HG03060 (cell line): ENCODE results near the gene C9orf152.
"Not testable (repeated sequence)": the region's sequence is repeated elsewhere in the genome, so short reads cannot be mapped to it uniquely, and the experiment has no call there.

Experiments
- ATAC-seq: cut with Tn5 transposase; IDR thresholded peaks from one replicate; pipeline ENCODE4 v1.9.1; 2021; ENCODE audit warnings: low read depth, moderate number of reproducible peaks; ENCODE audit not compliant: unreplicated experiment

Gene C9orf152, protein sequence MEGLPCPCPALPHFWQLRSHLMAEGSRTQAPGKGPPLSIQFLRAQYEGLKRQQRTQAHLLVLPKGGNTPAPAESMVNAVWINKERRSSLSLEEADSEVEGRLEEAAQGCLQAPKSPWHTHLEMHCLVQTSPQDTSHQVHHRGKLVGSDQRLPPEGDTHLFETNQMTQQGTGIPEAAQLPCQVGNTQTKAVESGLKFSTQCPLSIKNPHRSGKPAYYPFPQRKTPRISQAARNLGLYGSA

DNA sequence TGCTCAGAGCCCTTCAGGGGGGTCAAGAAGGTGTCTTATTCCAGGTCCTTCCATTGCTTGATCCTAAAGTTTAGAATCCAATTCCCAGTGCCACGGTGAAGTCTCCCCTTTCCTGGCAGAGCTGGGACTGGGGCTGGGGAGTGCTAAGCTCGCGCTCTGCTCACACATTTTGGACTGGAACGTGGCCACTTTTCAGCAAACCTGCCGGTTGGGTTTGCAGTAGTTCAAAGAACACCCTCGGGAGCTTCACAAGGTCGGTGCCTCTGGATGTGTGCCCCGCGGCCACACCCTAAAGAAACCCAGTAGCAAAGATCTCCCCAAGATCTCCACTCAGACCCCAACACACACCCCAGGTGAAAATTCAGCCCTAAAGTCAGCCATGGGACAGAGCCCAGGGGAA lies at the start of gene C9orf152:
Gene C9orf152 (minus strand): TSS at position 129 of the 400 bp plus-strand sequence. CDS start 580 bp downstream, outside the sequence.
- no peak for ATAC-seq

DNA sequence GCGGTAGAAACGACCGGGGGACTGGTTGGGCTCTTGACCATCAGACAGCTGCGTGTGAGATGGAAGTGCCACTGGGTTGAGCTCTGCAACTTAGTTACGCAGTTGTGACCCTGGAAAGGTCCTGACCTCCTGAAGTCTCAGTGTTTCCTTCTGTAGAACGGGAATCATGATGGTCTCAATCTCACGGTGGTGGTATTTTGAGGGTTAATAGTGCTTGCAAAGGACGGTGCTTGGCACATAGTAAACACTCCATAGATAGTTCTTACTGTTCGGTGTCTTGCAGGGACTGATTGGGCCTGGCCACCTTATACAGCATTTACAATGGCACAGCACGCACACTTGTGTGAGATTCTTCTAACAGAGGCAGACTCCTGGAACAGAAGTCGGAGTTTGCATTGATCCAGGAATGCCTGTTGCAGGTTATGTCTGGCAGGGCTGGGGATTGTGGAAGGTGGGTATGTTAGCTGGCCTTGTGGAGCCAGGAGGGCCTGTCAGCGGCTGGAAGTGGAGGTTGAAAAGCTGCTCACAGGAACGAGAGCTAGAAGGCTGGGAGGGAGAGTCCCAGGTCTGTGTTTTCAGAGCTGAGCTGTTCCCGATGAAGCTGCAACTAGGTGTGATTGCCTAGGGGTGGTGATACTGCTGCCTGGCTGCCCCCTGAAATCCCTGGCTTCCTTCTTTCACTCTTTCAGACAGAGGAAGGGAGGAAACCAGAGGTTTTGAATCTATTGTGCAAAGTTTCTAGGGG lies 49.3 kb upstream of the C9orf152 start:
- peak; percentile 8 for ATAC-seq

DNA sequence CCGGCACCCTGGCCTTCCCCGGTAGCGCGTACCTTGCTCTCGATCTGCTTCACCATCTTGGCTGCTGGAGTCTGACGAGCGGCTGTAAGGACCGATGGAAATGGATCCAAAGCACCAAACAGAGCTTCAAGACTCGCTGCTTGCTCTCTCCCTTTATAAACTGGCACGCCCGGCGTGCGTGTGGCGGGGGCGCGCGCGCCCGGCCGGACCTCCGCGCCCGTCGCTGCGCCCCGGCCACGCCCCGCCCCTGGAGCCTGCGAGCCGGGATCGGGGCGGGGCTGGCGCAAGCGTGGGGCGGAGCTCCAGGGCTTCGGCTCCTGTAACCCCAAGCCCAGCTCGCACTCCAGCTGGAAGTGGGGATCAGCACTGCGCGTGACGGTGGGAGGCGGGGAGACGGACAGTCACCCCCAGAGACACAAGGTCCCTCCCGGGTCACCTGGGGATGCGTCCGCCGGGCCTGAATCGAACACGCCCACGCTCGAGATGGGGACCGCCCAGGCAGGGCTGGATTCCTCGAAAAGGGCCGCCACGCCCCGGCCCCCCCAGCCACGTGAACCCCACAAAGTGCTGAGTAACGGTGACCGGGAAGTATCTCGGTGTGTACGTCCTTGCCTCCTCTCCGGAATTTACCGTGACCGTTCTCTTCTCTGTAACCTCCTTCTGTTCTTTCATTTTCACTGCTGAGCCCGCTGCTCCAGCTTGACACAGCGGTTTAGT lies 48.6 kb upstream of the C9orf152 start, which contains the start of gene TXN:
Gene TXN (minus strand): TSS at position 128 of the 717 bp plus-strand sequence. CDS start 72 bp downstream, at position 56.
- peak; percentile 45 for ATAC-seq

DNA sequence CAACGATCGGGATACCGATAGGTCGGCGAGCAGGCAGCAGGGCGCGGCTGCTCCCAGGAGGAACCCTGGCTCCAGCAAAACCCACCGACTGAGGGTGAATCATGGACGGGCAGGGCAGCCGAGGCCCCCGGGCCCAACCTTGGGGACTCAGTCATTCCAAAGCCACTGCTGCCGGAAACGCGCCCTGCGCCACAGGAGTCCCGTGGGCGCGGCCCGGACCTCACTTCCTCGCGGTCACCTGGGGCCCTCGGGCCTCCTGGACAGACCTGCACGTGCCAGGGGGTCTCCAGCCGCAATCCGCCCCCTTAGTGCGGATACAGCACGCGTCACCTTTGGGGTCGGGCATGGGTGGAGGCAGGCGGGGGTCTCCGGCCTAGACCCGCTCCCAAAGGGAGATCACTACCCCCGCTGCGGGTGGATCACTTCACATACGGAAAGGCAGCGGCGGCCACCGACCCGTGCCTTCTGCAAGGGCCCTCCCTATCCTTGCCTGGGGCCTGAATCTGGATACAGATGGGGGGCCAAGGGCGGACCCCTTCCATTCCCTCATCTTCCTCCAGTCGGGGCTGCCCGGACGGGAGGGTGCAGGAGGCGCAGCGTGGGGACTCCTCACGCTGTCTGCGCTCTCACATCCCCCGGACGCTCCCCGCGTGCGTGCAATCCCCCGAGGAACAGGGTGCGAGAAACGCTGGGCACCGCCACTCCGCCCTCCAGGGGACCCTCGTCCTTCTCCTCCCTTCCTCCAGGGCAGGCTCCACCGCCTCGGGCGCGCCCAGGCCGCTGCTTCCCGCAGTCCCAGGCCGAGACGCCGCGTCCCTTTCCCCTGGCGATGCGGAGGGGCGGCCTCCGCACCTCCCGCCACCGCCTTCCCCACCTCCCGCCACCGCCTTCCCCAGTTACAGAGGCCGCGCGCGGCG lies 47.8 kb upstream of the C9orf152 start:
- no peak for ATAC-seq

DNA sequence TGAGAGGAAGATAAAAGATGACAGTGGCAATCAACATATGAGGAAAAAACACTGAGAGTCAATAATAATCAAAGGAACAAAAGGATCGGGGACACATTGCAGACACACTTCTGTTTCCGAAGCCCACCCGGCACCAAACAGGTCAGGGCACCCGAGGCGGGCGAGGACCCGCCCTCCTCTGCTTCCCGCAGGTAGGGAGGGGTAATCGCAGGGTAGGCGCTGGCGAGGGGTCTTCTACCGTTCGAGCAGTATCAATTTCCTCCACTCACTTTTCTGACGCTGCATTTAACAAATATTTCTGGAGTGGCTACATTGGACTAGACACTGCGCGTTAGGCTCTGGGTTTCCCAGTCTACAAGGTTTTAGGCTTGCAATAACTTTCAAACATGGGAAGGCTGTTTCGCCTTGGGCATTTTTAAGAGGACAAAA lies 47.1 kb upstream of the C9orf152 start:
- ATAC-seq: no peak

DNA sequence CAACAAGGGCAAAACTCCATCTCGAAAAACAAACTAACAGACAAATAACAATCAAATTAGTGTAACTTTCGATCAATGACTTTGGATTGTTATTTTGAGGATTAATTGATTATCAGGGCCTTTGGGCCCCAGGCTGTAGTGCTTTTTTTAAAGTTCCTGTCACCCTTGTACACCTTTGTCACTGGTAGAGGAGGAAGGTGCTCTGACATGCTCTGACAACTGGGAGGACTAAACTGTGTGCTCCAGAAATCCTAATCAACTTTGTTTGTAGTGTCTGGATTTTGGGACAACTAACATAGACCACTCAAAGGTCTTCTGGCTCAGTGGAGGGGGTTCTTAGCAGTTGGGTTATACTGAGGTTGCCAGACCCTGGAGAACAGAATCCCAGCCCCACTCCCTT lies 46.5 kb upstream of the C9orf152 start:
- no peak for ATAC-seq

DNA sequence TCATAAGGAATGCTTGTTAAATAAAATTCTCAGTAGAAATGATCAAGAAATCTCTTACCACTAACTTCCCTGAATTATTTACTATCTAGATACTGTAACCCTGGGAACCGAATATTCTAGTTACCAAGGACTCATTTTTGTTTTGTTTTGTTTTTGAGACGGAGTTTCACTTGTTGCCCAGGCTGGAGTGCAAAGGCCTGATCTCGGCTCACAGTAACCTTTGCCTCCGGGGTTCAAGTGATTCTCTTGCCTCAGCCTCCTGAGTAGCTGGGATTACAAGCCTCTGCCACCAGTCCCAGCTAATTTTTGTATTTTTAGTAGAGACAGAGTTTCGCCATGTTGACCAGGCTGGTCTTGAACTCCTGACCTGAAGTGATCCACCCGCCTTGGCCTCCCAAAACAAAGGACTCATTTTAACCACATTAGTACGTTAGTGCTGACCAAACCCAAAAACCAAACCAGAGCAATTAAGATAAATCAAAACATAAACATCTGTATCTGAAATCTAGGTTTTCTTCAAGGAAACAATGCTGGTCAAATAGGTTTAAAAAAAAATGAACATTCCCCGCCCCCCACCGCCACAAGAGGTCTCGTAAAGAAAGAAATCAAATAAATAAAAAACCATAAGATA lies 44.7 kb upstream of the C9orf152 start:
- ATAC-seq: no peak

DNA sequence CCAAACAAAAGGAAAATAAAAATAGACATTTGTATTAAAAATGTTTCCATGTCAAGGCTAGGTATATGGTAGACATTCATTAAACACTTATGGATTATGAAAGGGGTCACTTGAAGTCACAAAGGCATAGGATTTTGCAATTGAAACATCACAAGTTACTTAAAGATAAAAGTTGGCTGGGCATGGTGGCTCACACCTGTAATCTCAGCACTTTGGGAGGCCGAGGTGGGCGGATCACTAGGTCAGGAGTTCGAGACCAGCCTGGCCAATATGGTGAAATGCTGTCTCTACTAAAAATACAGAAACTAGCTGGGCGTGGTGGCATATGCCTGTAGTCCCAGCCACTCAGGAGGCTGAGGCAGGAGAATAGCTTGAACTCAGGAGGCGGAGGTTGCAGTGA lies 43.8 kb upstream of the C9orf152 start:
- ATAC-seq: not testable (repeated sequence)

DNA sequence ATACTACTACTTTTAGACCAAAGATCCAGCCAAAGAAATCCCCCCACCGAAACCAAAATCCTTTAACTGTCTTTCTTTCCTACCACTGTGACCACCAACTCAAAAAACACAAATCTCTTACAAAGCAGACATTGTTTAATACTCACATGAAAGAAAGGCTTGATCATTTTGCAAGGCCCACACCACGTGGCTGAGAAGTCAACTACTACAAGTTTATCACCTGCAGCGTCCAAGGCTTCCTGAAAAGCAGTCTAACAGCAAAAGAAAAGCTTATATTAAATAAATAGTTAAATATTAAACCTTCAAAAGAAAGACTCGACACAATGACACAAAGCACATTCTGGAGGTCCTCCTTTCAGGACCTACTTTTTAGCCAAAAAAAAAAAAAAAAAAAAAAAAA lies 43.3 kb upstream of the C9orf152 start:
- no peak for ATAC-seq

DNA sequence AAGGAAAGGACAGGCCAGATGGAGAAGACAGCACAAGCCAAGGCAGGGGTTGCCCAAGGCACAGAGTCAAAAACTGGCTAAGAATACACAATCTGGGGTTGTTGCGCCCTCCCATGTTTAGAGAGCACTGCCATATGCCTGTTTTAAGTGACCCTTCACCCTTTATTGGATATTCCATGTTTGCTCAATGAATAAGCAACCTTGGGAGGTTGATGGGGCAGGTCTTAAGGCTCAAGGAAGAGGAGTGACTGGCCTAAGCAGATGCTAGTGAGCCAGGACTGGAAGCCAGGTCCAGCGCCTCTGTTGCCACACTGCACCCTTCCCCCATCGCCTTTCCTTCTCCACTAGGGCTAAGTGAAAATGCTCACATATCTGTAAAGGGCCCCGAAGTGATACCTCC lies 41.6 kb upstream of the C9orf152 start:
- no peak for ATAC-seq

DNA sequence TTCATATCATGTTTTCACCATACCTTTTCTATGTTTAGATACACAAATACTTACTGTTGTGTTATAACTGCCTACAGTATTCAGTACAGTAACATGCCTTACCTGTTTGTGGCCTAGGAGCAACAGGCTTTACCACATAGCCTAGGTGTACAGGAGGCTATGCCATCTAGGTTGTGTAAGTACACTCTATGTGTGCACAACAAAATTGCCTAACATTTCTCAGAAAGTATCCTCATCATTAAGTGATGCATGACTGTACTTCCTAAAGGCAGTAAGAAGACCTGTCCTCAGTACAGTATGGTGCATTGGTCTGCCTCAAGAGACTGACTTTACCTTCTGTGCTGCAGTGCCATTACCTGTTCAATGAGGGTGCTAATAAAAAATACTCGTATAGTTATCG lies 40.4 kb upstream of the C9orf152 start:
- no peak for ATAC-seq

DNA sequence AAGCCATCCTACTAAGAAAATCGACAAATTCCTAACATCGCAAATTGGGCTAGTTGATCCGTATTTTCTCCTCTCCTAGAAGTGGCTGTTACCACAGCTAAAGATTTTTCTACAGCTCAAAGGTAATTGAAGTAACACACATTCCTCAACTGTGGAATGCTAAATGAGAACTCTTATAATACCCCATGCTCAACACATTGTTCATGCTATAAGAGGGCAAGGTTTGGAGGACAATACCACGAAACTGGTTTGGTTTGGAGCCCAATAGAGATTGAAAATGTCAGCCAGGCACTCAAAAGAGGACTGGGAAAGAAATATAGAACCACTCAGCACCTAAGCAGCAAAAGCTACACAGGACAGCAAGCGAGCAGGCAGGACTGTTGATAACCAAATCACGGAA lies 38.3 kb upstream of the C9orf152 start:
- ATAC-seq: no peak

DNA sequence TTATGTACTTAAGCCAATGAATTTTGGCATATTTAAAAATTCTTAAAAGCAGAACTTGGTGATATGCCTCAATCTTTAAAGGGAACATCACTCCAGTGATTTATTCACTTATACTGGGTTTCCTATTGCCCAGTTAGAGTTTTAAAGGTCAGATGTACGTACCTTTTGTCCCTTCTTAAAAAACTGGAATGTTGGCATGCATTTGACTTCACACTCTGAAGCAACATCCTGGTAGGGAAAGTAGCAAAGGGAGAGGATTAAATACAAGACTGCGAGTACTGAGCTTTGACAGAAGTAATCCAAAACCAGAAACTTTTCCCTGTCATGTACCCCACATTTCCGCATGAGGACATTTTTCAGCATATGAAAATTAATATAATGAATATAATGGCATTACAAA lies 36.7 kb upstream of the C9orf152 start:
- ATAC-seq: no peak

DNA sequence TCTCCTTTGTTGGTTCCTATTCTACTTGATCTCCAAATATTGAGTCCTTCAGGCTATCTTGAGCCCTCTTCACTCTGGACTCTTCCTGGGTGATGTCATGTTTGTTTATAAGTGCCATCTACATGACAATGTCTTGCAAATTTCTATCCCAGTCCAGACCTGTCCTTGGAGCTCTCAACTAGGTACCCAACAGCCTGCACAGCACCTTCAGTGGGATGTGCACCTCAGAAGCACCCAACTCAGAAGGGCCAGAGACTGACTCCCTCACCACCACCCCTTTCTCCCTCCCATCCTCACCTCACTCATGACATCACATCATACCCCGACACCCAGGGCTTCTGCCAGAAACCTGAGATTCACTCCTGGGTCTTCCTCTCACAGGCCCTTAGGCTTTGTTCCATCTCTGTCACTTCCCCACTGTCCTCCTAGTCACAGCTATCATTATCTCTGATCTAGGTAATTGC lies 33.9 kb upstream of the C9orf152 start:
- no peak for ATAC-seq

DNA sequence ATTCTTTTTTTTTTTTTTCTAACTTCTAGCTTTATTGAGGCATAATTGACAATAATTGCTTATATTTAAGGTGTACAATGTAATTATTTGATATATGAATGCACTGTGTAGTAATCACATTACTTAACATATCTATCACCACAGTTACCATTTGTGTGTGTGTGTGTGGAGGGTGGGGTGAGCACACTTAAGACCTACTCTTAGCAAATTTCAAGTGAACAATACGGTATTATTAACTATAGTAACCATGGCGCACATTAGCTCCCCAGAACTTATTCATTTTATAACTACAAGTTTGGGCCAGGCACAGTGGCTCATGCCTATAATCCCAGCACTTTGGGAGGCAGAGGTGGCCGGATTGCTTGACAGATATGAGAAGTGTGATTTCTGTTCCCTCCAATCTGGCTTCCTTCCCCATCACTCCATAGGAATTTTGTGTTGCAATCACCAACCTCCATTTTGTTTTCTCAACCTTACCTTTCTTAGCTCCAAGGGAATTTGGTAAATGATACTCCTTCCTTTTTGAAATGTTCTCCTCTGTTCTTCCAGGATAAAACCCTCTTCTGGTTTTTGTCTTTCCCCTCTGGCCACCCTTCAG lies 33.4 kb upstream of the C9orf152 start:
- ATAC-seq: no peak

DNA sequence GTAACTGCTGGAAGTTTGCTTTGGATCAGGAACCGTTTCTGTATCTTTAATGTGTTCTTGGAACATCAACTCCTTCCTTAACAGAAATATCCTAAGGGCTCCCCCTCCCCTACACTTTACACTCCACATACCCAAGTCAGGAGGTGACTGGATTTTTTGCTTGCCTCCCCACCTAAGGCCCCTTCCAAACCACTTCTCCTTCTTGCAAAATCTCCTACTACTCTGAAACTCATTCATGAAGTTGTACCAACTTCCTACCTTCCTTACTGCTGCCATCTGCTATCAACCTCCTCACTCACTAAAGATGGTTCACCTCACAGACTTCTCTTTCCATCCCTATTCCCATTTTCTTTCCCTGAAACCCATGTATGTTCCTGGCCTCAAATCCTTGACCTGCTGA lies 32.2 kb upstream of the C9orf152 start:
- ATAC-seq: no peak

DNA sequence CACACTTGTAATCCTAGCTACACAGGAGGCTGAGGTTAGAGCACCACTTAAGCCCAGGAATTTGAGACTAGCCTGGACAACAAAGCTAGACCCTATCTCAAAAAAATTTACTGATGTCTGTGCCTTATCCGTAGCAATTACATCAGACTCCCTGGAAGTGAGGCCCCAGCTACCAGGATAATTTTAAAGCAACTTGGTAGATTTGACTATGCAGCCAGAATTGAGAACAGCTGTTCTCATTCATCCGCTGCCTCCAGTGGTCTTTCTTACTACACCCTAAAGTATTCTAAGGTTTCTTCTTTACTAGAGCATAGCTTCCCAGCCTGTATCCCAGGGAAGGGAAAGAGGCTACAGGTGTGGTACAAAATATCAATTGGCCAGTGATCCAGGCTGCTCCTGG lies 20.4 kb upstream of the C9orf152 start:
- no peak for ATAC-seq

DNA sequence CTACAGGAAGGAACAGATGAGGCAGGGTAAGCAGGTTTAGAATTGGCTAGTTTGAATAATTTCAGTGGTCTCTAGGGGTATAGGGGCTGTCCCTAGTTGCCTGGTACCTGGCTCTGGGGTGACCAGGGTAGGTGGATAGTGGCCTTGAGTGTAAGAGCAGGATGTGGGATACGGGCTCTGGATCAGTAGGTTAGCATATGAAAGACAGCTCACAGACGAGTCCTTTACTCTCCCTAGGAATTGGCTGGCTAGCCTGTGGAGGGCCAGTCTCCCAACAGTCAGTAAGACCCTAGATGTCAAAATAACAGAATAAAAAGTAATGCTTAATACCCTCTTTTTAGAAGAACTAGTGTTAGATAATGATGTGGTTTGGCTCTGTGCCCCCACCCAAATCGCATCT lies 16.6 kb upstream of the C9orf152 start:
- no peak for ATAC-seq

DNA sequence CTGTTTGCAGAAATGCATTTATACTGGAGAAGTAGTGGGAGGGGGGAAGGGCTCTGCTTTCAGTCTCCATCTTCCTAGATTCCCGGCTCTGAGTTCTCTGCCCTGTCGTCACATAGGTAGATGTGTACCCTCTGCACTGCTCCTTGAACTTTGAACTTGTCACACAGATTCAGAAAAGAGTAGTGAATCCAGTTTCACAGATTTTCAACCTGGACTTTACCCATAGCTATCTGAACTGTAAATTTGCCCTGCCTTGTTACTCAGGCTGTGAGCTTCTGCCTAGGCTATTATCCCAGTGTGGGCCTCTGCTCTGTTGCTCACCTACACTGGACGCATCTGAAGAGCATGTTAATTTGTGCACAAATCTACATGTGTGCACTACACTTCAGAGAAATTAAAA lies 12.8 kb upstream of the C9orf152 start:
- no peak for ATAC-seq
